Lung (tissue), 12 donors: ENCODE measurements around the gene LDLRAD4. TPM values are rescaled to one million over a fixed set of nuclear protein-coding genes. Genes with fewer than 3 reads are reported as not detected.

Experiments used
- ATAC-seq: fragments of 200-7000 bp; cut with Tn5 transposase; one replicate; pipeline ENCODE4 v1.9.1; 2020; ENCODE audit warnings: moderate number of reproducible peaks; ENCODE audit not compliant: insufficient read depth, low FRiP score
- DNase-seq, 3 donors: peaks; one replicate each; pipeline ENCODE4 v3.0.0-alpha.2; 2013 to 2017
- H3K27ac ChIP-seq, 2 donors: one replicate each; pipeline ENCODE4 v1.5.1; 2013; ENCODE audit warnings: mild to moderate bottlenecking in 2 of 2, moderate library complexity in 2 of 2, control low read depth in 1 of 2, inconsistent platforms in 1 of 2, low read depth in 1 of 2, low read length in 1 of 2
- H3K27me3 ChIP-seq, 3 donors: one replicate each; pipeline ENCODE4 v1.5.1; 2013; ENCODE audit warnings: low read length in 2 of 3; ENCODE audit not compliant: control insufficient read depth in 3 of 3, insufficient read depth in 3 of 3
- H3K36me3 ChIP-seq, 4 donors: one replicate each; pipeline ENCODE4 v1.5.1; 2013; ENCODE audit warnings: low read length in 4 of 4, mild to moderate bottlenecking in 1 of 4, moderate library complexity in 1 of 4; ENCODE audit not compliant: control insufficient read depth in 4 of 4, insufficient read depth in 4 of 4
- H3K4me1 ChIP-seq, 5 donors: one replicate each; pipeline ENCODE4 v1.5.1; 2013; ENCODE audit warnings: low read length in 5 of 5, mild to moderate bottlenecking in 2 of 5, moderate library complexity in 1 of 5; ENCODE audit not compliant: control insufficient read depth in 5 of 5, insufficient read depth in 5 of 5
- H3K4me3 ChIP-seq: one replicate; pipeline ENCODE4 v1.5.1; 2013; ENCODE audit warnings: mild to moderate bottlenecking, control low read depth, moderate library complexity
- H3K9ac ChIP-seq, 2 donors: one replicate each; pipeline ENCODE4 v1.5.1; 2013; ENCODE audit warnings: low read length in 2 of 2, control low read depth in 1 of 2; ENCODE audit not compliant: insufficient read depth in 1 of 2
- H3K9me3 ChIP-seq, 4 donors: one replicate each; pipeline ENCODE4 v1.5.1; 2013; ENCODE audit warnings: low read length in 3 of 4, mild to moderate bottlenecking in 1 of 4, moderate library complexity in 1 of 4; ENCODE audit not compliant: control insufficient read depth in 4 of 4, insufficient read depth in 3 of 4
- CTCF ChIP-seq: IDR thresholded peaks from 2 replicates; pipeline ENCODE4 v1.5.1; 2012; ENCODE audit warnings: mild to moderate bottlenecking; ENCODE audit errors: control extremely low read depth, extremely low read depth
- WGBS, 2 donors: extraction: QIAGEN DNeasy Blood & Tissue Kit; methylation state at CpG; one replicate each; pipeline ENCODE4 v1.1.7; 2013; 5-methylcytosine and 5-hydroxymethylcytosine counted together
- polyA plus RNA-seq, 2 donors: library from polyadenylated mRNA; stranded (reverse); fragments of 200-250 nt; gene quantifications; one replicate each; pipeline ENCODE4 v1.2.1, GENCODE V29; 2013
- total RNA-seq, 2 donors: library from RNA; depleted of rRNA in 1 of 2; stranded (reverse); fragments of >200 nt in 1 of 2; gene quantifications; one replicate each; pipeline ENCODE4 v1.2.1, GENCODE V29; 2014 to 2021
- donor health status: control.
- donor health status: control.
- donor health status: Bipolar disorder and iron deficiency.
- donor health status: healthy.
- donor health status: DM: yes; HTN: yes; CAD: no.

LDLRAD4 gene
- total and polyA plus RNA-seq, 4 donors: 3.2 to 62.4 (median 19.9) TPM

GRCh38 chr18:13551841-13552733 lies 333.5 kb downstream of the LDLRAD4 start:
- no peak overlapping the region for H3K4me3 ChIP-seq
- no peaks in the 10 kb centered on the region for H3K36me3 ChIP-seq
- DNase-seq (no peak), ATAC-seq (no peak)
- peaks cover 0 to 34% (median 11%) of the 10 kb centered on the region in 5 donors for H3K4me1 ChIP-seq
- no peaks in the 10 kb centered on the region for H3K27me3 ChIP-seq
- no peak overlapping the region for H3K27ac ChIP-seq
- TF ChIP-seq CTCF: no peak
- H3K9me3 ChIP-seq: no peaks in the 10 kb centered on the region
- 47 to 61% methylated on average over 13 of the region's 13 CpGs for WGBS, 2 donors
- no peak overlapping the region for H3K9ac ChIP-seq

- Histone ChIP-seq H3K27ac (no peak overlapping the region), H3K36me3 (no peaks in the 10 kb centered on the region), H3K9ac (no peak overlapping the region), H3K9me3 (no peaks in the 10 kb centered on the region), H3K4me1 (peaks cover 0 to 31% (median 11%) of the 10 kb centered on the region in 5 donors), H3K4me3 (no peak overlapping the region), H3K27me3 (no peaks in the 10 kb centered on the region)
- ATAC-seq (no peak), DNase-seq (no peak)
- TF ChIP-seq CTCF: no peak
- 88 to 94% methylated on average over 9 of the region's 9 CpGs for WGBS, 2 donors
These were observed 334.9 kb downstream of the LDLRAD4 start for GRCh38 chr18:13553449-13553848.

- H3K36me3 ChIP-seq: no peaks in the 10 kb centered on the region
- no peak for ATAC-seq
- 94% methylated on average over 2 of the region's 2 CpGs for WGBS, 2 donors
- DNase-seq: no peak
- H3K27ac ChIP-seq: no peak overlapping the region
- H3K4me1 ChIP-seq: peaks cover 0 to 14% (median 2%) of the 10 kb centered on the region in 5 donors
- H3K27me3 ChIP-seq: no peaks in the 10 kb centered on the region
- no peak for TF ChIP-seq CTCF
- no peak overlapping the region for H3K4me3 ChIP-seq
- no peak overlapping the region for H3K9ac ChIP-seq
- H3K9me3 ChIP-seq: no peaks in the 10 kb centered on the region
These were observed 336.6 kb downstream of the LDLRAD4 start for GRCh38 chr18:13555192-13555591.
